22Rv1 (cell line): ENCODE results near the gene LINC01488.

Experiments
- ZFX ChIP-seq: fragments of 450-650 bp; IDR thresholded peaks from 2 replicates; pipeline ENCODE4 v1.6.1; 2017; ENCODE audit warnings: antibody characterized with exemption, borderline replicate concordance
- TF ChIP-seq, protein P1 (sequence below): fragments of 450-650 bp; IDR thresholded peaks from 2 replicates; pipeline ENCODE4 v1.5.1; 2017; ENCODE audit warnings: mild to moderate bottlenecking

DNA sequence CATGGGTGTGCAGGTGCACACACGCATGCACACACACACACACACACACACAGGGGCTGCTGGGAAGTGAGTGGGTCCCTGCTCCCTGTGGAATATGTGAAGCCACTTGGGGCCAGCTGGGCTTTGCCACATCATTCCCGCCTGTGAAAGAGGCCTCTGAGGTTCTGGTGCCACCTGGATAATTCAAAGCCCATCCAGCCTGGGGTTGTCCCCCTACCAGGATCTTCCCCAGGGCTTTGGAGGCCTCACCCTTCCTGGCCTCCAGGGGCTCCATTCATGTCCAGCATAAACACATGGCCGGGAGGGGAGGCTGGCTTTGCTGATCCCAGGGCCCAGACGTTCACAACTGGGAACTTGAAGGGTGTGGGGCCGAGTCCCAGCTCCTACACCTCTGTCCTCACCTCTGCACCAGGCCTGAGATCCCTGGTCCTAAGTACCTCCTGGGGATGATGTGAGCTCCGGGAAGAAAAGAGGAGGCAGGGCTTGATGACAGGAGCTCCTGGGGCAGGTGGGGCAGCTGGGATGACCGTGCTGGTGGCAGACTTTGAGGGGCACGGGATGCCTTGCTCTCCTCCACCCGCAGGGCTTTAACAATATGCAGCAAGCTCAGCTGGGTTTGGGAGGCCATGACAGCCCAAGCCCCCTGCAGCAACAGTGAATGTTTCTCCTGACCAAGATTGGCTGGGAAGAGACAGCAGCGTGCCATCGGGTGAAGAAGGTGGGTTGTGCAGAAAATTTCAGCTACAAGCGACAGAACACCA, 14.2 kb downstream of the LINC01488 start:
- TF ChIP-seq, protein P1, sequence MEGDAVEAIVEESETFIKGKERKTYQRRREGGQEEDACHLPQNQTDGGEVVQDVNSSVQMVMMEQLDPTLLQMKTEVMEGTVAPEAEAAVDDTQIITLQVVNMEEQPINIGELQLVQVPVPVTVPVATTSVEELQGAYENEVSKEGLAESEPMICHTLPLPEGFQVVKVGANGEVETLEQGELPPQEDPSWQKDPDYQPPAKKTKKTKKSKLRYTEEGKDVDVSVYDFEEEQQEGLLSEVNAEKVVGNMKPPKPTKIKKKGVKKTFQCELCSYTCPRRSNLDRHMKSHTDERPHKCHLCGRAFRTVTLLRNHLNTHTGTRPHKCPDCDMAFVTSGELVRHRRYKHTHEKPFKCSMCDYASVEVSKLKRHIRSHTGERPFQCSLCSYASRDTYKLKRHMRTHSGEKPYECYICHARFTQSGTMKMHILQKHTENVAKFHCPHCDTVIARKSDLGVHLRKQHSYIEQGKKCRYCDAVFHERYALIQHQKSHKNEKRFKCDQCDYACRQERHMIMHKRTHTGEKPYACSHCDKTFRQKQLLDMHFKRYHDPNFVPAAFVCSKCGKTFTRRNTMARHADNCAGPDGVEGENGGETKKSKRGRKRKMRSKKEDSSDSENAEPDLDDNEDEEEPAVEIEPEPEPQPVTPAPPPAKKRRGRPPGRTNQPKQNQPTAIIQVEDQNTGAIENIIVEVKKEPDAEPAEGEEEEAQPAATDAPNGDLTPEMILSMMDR = no peak
- no peak for TF ChIP-seq ZFX
